ENCODE data around the gene PECR. TPM values are rescaled to one million over a fixed set of nuclear protein-coding genes. Genes with fewer than 3 reads are reported as not detected.

PECR gene
- total RNA-seq, 1 experiment from 2014 or later = 13.9 TPM

DNA sequence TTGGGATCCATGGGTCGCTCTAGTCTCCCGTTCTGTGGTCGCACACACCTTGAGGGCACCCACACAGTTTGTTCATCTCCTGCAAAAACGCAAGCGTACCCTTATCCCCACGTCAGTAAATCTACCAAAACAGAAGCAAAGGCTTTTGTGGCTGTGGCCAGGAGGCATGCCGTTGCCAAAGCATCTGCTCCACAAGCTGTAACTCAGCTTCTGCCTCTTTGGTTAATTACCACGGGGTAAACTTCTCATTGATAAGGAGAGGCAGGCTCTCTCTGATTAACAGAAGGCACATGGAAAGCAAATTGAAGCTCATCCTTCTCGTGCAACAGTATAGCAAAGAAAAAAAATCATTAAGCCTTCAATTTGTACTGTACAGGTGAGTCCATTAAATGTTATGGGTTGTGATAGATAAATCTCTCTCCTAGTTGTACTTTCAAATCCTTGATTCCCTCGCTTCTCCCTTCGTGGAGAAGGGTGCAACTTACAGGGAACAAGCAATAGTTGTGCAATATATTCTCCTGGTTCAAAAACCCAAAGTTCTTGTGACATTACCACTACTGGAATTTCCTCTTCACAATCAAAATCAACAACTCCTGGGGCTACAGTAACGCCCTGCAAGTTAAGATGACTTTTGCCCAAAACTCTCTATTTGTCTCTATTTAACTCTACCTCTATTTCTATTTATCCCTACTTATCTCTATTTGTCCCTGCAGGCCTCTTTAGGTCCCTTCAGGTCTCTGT, 10.3 kb downstream of the PECR start (continued):
- no peak for TF ChIP-seq PREB (CRISPR knock-in tag; IDR thresholded peaks at IDR 0.05; ENCODE audit: borderline replicate concordance)
- no peak for TF ChIP-seq JAZF1 (CRISPR knock-in tag; IDR thresholded peaks at IDR 0.05)
- TF ChIP-seq ZNF317 (CRISPR knock-in tag; IDR thresholded peaks at IDR 0.05; ENCODE audit: borderline replicate concordance, low read depth) = no peak
- no peak for TF ChIP-seq RORB (CRISPR knock-in tag; IDR thresholded peaks at IDR 0.05)
- TF ChIP-seq ZNF425 (CRISPR knock-in tag; conservative IDR thresholded peaks at IDR 0.05) = no peak

DNA sequence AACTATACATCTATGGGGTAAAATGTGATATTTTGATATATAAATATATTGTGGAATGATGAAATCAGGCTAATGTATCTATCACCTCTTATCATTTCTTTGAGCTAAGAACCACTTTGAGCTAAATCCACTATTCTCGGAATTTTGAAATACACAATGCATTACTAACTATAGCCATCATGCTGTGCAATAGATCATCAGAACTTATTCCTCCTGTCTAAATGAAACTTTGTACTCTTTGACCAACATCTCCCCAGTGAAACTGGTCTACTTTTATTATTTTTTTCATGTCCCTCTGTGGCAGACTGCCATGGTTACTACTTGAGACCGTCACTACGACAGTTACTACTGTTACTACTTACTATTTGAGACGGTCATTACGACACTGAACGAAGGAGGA, 11.4 kb downstream of the PECR start:
- H3K36me3 Mint-ChIP-seq = peaks cover 4% of the 10 kb centered on the region; the same call in 1 of the 2 replicates
- H3K27me3 Mint-ChIP-seq (ENCODE audit: low read depth) = no peaks in the 10 kb centered on the region
- no peak for ATAC-seq
- H3K4me1 Mint-ChIP-seq = 0 out of 2 replicates have a peak, but pooled peaks cover 6% of the 10 kb centered on the region
- no peak overlapping the region for H3K4me3 Mint-ChIP-seq
- H3K9me3 Mint-ChIP-seq = no peaks in the 10 kb centered on the region
- DNase-seq (ENCODE audit: low spot score) = no peak
- ChIA-PET POLR2A (no interaction called here), CTCF (no interaction called here)
- H3K27ac Mint-ChIP-seq = no peak overlapping the region
- TF ChIP-seq FOXJ3 (CRISPR knock-in tag; IDR thresholded peaks at IDR 0.05; ENCODE audit: borderline replicate concordance) (no peak), ZNF671 (CRISPR knock-in tag; IDR thresholded peaks at IDR 0.05) (no peak), NFYB (CRISPR knock-in tag; conservative IDR thresholded peaks at IDR 0.05; ENCODE audit: low read depth) (no peak), TEAD1 (CRISPR knock-in tag; IDR thresholded peaks at IDR 0.05) (no peak), CREM (CRISPR knock-in tag; IDR thresholded peaks at IDR 0.05) (no peak), ZBTB21 (CRISPR knock-in tag; IDR thresholded peaks at IDR 0.05; ENCODE audit: borderline replicate concordance) (no peak), ZNF396 (CRISPR knock-in tag; IDR thresholded peaks at IDR 0.05; ENCODE audit: borderline replicate concordance) (no peak), ZNF263 (CRISPR knock-in tag; IDR thresholded peaks at IDR 0.05; ENCODE audit: low read depth) (no peak), MXD4 (CRISPR knock-in tag; IDR thresholded peaks at IDR 0.05; ENCODE audit: borderline replicate concordance) (no peak)

- DNase-seq (ENCODE audit: low spot score) (no peak), ATAC-seq (no peak)
- POLR2A ChIA-PET = interaction anchor here (0.9 kb wide), 1 partner anchor 13 kb away, joined by 3 read pairs; the partner anchor contains the start of genes PECR and TMEM169
- Mint-ChIP-seq H3K4me1 (0 out of 2 replicates have a peak, but pooled peaks cover 6% of the 10 kb centered on the region), H3K27ac (peak overlapping the region; percentile 4; the same call in 1 of the 2 replicates), H3K36me3 (peaks cover 5% of the 10 kb centered on the region; the same call in 1 of the 2 replicates), H3K4me3 (no peak overlapping the region), H3K27me3 (ENCODE audit: low read depth) (no peaks in the 10 kb centered on the region), H3K9me3 (no peaks in the 10 kb centered on the region)
- CTCF ChIA-PET = no interaction called here
- TF ChIP-seq ZNF416 (CRISPR knock-in tag; IDR thresholded peaks at IDR 0.05) (no peak), ZNF423 (CRISPR knock-in tag; IDR thresholded peaks at IDR 0.05) (no peak), OVOL2 (CRISPR knock-in tag; IDR thresholded peaks at IDR 0.05; ENCODE audit: borderline replicate concordance) (no peak), HMGA2 (CRISPR knock-in tag; IDR thresholded peaks at IDR 0.05) (no peak), CDX4 (CRISPR knock-in tag; IDR thresholded peaks at IDR 0.05; ENCODE audit: borderline replicate concordance) (no peak), ESRRA (CRISPR knock-in tag; IDR thresholded peaks at IDR 0.05; ENCODE audit: borderline replicate concordance) (no peak), ZNF121 (CRISPR knock-in tag; IDR thresholded peaks at IDR 0.05) (no peak), TCF7 (CRISPR knock-in tag; IDR thresholded peaks at IDR 0.05; ENCODE audit: low read depth) (no peak), ZBTB21 (CRISPR knock-in tag; IDR thresholded peaks at IDR 0.05; ENCODE audit: borderline replicate concordance) (no peak), NR2C2 (CRISPR knock-in tag; IDR thresholded peaks at IDR 0.05) (no peak)
- TF ChIP-seq, protein P1, sequence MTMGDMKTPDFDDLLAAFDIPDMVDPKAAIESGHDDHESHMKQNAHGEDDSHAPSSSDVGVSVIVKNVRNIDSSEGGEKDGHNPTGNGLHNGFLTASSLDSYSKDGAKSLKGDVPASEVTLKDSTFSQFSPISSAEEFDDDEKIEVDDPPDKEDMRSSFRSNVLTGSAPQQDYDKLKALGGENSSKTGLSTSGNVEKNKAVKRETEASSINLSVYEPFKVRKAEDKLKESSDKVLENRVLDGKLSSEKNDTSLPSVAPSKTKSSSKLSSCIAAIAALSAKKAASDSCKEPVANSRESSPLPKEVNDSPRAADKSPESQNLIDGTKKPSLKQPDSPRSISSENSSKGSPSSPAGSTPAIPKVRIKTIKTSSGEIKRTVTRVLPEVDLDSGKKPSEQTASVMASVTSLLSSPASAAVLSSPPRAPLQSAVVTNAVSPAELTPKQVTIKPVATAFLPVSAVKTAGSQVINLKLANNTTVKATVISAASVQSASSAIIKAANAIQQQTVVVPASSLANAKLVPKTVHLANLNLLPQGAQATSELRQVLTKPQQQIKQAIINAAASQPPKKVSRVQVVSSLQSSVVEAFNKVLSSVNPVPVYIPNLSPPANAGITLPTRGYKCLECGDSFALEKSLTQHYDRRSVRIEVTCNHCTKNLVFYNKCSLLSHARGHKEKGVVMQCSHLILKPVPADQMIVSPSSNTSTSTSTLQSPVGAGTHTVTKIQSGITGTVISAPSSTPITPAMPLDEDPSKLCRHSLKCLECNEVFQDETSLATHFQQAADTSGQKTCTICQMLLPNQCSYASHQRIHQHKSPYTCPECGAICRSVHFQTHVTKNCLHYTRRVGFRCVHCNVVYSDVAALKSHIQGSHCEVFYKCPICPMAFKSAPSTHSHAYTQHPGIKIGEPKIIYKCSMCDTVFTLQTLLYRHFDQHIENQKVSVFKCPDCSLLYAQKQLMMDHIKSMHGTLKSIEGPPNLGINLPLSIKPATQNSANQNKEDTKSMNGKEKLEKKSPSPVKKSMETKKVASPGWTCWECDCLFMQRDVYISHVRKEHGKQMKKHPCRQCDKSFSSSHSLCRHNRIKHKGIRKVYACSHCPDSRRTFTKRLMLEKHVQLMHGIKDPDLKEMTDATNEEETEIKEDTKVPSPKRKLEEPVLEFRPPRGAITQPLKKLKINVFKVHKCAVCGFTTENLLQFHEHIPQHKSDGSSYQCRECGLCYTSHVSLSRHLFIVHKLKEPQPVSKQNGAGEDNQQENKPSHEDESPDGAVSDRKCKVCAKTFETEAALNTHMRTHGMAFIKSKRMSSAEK (CRISPR knock-in tag; IDR thresholded peaks at IDR 0.05; ENCODE audit: borderline replicate concordance) = no peak
These were observed 12.6 kb downstream of the PECR start for GRCh38 chr2:216069028-216069427.
